GM12872 (cell line): ENCODE results near the gene NDUFAF4.

Experiments used
- TF ChIP-seq, protein P1 (sequence below): IDR thresholded peaks from 3 replicates; pipeline ENCODE4 v1.5.1; 2011; ENCODE audit warnings: low read depth, mild to moderate bottlenecking, low read length, moderate library complexity; ENCODE audit not compliant: insufficient read depth

The NDUFAF4 gene

DNA sequence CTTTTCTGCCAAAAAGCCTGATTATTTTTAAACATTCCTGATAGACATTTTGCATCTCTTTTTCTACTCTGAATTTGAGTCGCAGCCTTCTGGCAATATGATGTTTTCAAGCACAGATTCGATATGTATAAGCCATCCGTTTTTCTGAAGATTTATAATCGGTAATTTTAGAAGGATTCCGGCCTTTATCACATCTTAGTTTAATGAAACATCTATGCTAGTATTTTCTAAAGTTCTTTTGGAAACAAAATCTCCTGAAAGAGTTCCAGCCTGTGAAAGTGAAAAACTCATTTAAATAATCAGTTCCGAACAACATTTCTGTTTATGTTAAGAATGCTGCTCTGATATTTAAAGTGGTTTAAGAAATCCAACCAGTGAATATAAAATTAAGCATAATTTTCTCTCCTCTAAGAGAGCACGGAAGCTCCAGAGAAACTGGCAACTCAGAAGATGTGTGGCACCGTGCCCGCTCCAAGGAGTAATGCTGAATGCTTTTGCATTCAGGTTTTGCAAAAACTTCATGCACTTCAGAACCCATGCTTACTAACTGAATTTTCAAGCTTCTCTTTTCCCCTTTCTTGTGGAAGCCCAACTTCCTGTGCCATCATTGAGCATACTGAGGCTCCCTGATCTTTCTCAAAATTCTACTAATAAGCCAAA lies 20.7 kb downstream of the NDUFAF4 start:
- TF ChIP-seq, protein P1, sequence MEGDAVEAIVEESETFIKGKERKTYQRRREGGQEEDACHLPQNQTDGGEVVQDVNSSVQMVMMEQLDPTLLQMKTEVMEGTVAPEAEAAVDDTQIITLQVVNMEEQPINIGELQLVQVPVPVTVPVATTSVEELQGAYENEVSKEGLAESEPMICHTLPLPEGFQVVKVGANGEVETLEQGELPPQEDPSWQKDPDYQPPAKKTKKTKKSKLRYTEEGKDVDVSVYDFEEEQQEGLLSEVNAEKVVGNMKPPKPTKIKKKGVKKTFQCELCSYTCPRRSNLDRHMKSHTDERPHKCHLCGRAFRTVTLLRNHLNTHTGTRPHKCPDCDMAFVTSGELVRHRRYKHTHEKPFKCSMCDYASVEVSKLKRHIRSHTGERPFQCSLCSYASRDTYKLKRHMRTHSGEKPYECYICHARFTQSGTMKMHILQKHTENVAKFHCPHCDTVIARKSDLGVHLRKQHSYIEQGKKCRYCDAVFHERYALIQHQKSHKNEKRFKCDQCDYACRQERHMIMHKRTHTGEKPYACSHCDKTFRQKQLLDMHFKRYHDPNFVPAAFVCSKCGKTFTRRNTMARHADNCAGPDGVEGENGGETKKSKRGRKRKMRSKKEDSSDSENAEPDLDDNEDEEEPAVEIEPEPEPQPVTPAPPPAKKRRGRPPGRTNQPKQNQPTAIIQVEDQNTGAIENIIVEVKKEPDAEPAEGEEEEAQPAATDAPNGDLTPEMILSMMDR = no peak

DNA sequence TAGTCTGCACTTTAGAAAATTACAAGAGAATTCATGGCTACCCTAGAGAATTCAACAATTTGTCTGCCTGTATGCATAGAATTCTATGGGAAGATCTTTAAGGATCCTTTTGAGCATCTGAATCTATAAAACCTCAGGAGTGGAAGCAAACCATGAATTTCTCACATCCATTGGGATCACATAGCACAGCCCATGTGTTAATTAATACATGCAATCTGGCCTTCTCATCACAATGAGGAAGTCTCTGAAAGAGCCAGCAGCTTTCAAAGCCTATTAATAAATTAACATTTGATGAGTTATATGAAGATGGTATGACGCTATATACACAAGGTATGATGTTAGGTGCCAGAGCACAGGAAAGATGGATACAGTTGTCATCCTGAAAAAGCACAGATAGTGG lies 24.7 kb downstream of the NDUFAF4 start:
- TF ChIP-seq, protein P1 = no peak

DNA sequence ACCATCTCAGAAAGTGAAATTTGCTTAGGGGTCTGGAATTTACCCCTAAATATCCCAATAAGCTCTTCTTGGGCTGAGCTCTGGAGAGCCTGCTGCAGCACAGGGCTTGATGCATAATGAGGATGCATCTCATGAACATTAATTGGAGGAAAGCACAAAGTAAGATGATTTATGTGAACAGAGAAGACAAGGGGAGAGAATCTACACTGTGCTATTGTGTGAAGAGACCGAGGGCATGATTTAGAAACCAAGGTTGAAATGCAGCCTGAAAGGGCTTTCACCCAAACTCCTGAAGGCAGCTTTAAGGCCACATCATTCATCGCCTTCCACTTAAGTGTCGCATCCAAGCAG lies 32.7 kb downstream of the NDUFAF4 start:
- TF ChIP-seq, protein P1 = no peak

DNA sequence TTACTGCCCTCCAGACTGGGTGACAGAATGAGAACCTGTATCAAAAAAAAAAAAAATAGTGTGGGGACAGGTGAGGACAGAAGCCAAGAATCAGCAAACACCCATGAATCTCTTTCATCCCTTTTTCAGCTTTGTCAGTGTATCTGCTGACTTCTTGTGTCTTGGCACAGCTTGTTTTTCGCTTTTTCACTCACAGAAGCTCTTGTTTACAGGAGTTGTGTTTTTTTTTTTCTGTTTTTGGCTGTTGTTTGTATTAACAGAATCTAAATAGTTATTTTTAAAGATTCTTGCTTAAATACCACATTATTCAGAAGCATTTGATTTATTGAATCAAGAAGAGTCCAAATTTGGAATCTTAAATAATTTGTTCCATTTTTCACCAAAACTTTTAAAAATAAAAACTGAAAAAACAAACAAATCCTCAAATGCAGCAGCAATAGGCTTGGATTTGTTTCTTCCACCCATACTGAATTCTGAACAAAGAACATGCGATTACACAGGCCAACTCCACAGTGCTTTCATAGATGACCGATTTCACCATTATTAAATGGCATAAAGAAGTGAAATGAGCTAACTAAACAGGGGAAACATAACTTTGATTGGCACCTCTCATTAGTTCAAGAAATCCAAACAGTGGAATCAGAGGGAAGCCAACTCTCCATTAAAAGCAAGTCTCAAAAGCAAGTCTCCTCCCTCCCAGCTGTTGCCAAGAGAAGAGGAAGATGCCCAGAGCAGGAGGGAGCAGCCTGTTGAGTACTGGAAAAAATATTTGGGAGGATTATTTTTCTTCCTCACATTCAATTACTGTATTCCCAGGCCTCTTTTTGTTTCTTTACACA lies 33.3 kb downstream of the NDUFAF4 start:
- TF ChIP-seq, protein P1 = no peak

DNA sequence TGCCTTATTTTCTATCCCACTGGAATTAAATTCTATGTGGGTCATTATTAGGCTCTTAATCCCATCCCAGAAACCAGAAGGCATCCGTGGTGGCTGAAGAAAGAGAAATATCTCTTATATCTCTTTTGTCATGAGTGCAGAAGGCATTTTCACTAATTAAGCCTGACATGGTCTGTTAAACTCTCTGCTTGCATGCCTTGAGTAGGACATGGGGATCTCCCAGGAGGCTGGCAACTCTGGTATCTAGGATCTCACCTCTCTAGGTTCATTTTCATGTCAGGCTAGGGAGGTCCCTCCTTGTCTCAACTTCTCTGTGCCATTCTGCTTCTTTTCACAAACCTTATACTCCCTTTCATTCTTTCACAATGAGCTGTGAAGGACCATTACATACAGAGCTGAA lies 35.1 kb downstream of the NDUFAF4 start:
- TF ChIP-seq, protein P1 = no peak

DNA sequence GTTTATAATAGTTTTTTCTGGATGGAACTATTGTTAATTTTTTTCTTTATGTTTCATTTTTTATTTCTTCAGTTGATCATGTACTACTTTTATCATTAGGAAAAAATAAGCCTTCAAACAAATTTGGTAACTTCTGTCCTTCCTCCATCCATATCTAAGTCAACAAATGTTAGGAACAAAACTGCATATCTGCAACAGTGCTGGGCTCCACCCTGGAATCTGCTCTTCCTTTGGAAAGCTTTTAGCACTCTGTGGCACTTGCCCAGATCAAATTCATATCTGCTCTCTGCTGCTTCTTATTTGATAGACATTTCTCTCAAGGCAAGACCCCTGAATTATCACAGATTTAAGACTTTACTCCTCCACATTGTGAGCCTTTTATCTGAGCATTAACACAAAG lies 36.1 kb downstream of the NDUFAF4 start:
- TF ChIP-seq, protein P1 = no peak

DNA sequence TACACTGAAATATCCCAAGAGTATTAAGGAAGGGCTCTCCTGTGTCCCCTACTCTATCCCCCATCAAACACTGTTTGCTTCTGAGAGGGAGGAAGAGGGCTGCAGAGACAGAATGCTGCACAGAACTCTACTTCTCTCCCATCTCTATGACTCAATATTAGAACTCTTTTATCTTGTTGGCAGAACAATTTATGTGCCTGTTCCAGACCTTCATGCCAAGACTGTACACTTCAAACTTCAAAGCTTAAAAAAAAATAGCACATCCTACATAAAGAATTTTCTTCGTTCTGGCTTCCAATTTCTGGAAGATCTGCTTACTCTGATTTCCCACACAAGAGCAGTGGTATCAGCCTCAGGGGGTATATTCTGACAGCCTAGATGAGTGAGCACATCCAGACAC lies 40.8 kb downstream of the NDUFAF4 start:
- TF ChIP-seq, protein P1 = no peak
